UCSD-AML1 (cell line): ENCODE results near the gene FAAP20.

ENCODE experiments used
- DNase-seq: peaks from one replicate; lab custom pipeline; 2025; ENCODE audit not compliant: unreplicated experiment; lab: John Stamatoyannopoulos, UW

The FAAP20 gene

DNA sequence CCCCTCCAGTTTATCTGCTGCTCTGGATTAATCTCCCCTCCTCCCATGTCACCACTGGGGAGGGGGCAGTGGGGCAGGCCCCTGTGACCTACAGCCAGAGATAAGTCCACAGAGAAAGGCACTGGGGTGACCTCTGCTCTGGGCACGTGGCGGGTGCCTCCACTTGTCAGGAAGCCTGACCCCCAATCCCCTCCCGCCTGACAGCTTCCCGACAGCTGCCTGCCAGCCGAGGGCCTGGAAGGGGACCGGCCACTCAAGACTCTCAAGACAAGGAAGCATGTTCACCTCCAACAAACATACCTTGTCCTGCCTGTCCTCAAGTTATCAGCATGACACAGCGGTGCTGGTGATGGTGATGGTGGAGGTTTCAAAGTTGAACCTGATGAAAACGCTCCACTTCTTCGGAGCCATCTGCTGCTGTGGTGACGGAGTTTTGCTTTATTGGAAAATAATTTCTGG lies 3.2 kb upstream of the FAAP20 start:
- DNase-seq, result no peak

DNA sequence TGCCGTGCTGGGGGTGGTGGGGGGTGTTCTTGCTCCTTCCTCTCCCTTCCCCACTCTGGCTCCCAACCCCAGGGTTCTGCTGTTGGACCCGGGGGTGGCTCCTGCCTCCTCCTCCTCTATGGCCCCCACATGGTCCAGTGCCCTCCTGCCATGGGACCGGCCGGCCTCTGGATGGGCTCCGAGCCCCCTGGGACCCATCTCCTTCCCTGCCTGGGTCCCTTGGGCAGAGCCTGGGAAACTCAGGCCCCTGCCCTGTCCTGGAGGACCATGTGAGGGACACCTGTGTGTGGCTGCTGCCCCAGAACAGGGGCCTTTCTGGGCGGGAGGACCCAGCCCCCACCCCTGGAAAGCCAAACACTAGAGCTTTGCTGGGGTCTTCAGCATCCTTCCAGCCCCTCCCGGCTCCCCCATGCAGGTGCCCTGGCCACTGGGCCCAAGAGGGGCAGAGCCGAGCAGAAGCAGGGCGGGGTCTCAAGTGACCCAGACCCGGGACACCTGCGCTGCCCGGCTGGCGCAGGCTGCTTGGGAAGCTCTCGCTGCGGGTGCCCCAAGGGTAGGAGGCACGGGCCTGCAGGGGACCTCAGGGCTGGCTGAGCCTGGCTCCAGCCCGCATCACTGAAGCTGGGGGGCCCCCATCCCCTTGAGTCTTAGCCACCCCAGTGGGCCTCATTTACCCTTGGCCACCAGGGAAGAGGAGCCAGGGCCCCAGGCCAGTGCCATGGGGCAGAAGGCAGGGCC lies 2.5 kb upstream of the FAAP20 start:
- no peak for DNase-seq

DNA sequence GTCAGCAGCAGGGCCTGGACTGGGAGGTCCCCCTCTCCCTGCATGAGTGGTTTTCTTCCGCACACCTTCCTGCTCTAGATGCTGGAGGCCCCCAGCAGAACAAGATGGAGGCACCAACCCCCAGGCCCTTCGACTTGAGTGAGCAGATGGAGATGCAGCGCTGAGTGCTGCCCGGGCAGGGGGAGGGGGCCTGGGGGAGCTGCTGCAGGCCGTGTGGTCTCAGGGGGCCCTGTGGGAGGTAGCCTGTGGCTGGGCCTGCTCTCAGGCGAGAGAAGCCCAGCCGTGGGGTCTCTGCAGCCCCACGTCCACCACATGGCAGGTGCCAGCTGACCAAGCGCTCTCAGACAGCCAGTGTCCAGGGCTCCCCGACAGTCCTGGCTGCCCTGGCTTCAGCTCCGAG lies 1.2 kb upstream of the FAAP20 start:
- DNase-seq, result no peak

DNA sequence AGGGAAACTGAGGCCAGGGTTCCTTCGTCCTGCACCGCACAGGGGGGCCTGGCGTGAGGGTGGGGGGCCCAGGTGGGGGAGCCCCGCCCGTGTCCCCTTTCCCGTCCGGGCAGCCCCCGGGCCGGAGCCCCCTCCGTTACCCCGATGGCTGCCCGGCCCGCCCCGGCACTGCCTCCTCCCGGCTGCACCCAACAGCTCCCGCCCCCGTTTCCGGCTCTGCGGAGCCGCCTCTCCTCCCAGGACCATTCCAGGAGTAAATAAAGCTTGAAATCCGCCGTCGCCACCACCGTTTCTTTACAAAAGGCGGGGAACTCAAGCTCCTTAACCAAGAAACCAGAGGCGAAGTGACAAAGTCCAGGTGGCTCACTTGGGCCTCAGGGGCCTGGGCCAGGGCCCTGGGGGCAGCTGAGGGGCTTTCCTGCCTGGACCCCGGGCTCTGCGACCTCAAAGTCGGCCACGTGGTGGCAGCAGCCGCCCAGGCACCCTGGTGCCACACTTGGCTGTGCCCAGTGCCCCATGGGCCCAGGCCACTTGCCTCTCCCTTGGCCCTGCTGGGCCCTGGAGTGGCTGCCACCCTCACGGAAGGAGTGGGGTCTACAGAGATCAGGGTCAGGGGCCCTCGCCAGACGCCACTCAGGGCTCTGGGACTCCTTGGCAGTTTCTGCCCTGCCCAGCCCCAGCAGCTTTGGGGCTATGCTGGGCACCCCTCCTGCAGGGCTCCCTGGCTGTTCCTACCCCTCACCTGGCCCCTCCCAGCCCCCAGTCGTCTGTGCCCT lies 514 bp upstream of the FAAP20 start:
- peak; percentile 94 for DNase-seq

DNA sequence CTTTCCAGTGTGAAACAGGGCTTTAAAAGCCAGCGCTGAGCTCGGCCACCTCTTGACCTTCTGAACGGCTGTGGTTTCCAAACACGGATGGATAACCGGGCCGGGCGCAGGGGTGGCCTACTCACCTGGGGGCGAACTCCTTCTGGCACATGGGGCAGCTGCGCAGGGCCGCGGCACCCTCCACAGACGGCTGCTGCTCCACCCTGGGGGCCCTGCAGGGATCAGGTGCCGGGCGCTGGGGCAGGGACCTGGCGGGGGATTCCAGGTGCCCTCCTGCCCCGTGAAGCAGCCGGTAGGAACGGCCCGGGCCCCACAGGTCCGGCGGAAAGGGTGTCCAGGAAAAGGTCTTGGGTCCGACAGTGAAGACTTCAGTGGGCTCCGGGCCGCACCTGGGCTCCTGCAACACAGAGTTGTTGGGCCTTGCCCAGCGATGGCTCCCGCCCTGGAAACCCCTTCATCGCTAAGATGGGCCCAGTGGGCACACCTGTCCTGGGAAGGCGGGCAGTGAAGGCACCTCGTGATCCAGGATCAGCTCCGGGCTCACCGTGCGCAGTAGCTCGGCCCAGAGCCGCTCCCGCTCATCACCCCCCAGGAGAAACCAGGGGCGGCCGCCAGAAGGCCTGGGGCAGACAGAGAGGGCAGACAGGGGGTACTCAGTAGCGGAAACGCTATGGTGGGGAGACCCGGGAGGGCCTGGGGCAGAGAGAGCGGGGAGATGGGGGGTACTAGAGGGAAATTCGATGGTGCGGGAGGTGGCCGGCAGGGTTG lies 874 bp downstream of the FAAP20 start:
- DNase-seq, result no peak

DNA sequence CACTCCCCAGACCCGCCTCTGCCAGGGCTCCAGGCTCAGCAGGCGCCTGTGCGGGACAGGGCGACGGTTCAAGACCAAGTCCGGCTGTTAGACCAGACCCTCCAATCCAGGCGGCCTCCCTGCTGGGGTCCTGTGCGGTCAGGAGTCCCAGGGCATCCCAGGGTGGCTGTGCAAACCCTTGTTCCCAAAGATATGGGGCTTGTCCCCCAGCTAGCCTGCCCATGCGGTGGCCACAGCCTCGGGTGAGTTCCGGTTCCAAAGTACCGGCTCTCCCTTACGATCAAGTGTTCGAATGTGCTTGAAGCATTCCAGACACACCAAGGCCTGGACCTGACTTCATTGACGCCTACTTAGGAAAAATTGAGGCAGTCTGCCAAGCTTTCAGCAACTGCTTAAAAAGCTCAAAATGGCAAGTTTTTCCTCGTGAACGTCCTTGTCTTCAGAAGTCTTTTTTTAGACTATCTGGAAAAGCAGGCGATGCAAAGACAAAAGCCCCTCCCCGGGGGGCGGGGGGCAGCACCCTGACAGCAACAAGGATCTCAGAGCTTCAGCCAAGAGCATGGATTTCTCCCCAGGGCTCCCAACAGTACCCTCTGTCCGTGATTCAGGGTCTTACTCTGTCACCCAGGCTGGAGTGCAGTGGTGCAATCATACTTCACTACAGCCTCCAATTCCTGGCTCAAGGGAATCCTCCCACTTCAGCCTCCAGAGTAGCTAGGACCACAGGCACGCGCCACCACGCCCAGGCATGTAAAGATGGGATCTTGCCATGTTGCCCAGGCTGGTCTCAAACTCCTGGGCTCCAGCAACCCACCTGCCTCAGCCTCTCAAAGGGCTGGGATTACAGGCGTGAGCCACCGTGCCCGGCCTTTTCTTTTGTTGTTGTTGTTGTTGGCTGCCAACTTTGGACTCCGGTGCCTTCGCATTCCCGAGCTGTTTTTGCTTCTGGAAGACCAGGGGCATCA lies 2.3 kb downstream of the FAAP20 start:
- no peak for DNase-seq

DNA sequence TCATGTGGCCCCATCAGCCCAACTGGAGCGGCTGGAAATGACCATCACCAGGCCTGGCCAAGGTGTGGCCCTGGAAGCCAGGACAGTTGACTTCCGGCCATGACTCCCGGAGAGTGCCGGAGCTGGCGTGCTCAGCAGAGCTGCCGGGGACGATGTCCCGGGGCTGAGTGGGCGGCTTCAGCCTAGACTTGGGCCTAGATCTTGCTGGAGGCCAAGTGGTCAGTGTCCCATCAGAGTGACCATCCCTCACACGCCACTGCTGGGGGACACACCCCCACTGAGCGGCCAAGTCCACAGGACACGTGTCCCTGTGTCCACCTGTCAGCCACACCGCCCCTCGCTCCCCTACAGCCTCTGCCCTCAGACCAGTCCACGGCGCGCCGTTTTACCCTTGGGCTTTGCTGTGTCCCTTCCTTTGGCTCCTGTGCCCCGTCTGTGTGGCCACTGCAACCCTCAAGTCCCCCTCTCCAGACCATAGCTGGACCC lies 4.0 kb downstream of the FAAP20 start:
- DNase-seq, result no peak

DNA sequence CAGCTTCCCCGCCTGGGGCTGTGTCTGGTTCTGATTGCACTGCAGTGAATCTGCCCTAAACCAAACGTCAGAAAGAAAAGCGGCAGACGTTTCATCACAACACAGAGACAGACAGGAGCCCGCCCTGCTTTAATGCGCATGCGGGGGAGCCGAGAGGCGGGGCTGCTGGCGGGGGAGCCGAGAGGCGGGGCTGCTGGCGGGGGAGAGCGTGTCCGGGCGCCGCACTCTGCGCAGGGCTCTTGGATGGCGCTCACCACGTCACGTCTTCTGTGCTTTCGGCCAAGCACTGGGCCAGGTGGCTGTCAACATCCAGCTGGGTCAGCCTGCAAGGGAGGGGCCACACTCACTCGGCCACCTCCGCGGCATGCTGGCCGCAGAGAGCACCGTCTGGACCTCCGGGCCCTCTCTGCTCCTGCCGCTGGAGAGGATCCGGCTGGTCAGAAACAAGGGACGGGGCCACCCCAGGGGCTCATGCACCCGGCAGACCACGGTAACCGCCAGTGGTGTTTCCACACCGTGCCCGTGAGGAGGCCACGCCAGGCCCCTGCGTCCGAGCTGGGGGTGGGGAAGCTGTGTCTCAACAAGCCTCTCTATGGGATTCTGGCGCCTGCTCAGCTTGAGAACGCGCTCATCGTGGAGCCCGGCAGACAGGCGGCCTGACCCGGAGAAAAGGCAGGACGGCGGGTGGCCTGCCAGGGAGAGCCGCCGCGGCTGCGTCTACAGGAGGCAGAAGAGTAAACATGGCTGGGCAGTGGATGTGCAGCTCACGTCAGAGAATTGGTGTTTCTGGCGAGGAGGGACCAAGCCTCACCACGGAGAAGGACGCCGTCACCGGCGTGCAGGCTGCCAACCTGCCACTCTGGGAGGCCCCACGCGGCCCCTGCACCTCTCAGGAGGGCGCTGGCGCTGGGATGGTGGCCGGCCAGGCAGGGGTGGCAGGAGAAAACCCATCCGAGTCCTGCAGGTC lies 4.8 kb downstream of the FAAP20 start:
- DNase-seq, result no peak

DNA sequence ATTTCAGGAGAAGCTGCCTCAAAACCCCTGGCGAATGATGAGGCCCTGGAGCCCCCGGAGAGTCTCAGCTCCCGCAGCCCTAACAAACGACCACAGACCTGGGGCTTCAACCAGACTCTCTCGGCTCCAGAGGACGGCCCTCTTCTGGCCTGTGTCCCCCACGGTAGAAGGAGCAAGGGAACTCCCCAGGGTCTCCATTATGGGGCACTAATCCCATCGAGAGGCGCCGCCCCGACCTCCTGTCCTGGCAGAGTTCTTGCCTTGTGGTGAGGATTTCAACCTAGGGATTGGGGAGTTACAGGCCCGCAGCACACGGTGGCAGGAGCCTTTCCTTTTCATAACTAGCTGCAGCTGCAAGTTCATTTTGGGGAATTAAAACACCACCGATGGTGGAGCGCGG lies 6.2 kb downstream of the FAAP20 start:
- DNase-seq, result no peak

DNA sequence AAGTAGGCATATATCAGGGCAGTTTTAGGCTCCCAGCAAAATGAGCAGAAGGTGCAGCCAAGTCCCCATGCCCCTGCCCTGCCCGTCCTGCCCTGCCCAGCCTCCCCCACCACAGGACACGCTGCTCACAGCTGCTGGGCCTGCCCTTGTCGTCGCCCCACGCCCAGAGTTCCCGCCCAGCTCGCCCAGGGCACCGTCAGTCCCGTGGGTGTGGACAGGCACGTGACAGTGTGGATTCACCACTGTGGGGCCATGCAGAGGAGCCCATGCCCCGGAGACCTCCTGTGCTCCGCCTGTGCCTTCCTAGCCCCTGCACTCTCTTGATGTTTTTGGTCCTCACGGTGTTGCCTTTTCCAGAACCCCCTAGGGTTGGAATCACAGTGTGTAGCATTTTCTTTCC lies 7.0 kb downstream of the FAAP20 start:
- DNase-seq, result no peak

DNA sequence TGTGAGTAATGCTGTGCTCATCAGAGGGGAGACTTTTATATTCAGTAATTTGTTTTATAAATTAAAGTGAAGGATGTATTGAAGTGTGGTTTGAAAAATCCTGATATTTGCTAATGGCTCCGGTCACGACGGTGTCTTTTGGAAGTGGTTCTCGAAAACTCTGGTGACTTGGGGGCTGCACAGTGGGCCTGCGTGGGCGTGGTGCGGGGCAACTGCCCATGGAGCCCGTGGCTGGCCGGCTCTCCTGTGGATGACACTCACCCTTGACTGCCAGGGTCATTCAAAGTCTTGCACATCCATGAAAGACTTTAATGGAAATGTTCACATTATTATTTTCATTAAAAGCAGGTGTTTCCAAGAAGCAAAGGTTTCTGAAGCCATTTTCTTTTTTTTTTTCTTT lies 7.7 kb downstream of the FAAP20 start:
- no peak for DNase-seq

DNA sequence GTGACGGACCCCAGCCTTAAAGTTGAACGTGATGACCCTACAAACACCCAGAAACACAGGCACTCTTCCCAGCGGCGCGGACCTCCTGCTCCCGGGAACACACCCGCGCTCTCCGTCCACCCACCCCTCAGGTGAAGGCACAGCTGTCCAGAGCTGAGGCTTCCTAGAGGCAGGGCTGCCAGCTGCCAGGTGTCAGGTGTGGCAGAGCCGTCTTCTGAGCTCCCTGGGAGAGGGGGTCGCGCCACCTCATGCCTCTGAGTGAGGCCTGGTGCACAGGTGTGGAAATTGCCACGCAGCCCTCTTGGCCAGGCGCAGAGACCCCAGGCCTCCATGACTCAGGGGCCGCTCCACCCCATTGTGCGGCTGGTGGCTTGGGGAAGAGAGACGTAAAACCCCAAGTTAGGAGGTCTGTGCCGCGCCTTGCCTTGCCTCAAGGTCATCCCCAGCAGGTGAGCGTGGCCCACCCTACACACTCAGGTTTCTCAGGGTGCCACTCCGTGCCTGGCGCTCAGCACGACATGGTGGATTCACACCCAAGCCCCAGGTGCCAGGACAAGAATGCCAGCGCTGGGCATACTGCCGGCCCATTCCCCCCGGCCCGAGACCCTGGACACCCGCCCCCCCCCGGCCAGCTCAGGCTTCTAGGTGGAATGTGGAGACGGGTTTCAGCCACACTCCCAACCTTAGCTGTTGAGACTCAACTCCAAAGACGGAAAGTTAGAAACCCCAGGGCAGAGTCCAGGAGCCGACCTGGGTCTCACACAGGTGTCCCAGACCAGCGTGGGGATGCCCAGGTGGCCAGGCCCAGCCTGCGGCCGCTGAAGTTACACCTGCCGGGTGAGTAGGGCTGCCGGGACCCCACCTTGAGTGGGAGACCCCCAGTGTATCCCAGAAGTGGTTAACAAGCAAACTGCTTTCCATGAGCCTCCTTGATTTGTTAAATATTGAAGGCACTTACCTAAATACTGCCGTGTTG lies 8.4 kb downstream of the FAAP20 start:
- DNase-seq, result no peak

DNA sequence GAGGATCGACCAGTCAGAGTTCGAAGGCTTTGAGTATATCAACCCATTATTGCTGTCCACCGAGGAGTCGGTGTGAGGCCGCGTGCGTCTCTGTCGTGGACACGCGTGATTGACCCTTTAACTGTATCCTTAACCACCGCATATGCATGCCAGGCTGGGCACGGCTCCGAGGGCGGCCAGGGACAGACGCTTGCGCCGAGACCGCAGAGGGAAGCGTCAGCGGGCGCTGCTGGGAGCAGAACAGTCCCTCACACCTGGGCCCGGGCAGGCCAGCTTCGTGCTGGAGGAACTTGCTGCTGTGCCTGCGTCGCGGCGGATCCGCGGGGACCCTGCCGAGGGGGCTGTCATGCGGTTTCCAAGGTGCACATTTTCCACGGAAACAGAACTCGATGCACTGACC lies 9.6 kb downstream of the FAAP20 start:
- no peak for DNase-seq

DNA sequence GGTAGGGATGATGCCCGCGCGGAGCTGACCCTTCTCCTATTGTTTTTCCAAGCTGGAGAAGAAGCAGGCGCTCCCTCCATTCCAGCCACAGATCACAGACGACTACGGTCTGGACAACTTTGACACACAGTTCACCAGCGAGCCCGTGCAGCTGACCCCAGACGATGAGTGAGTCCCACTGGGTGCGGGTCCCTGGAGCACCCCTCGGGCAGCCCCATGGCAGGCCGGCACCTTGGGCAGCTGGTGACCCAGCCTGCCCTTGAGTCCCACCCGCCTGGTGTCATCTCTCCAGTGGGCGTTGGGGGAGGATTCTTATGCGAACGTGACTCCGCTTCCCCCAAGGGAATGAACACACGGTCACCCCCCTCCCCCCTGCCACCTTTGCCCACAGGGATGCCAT lies 10.0 kb downstream of the FAAP20 start:
- DNase-seq, result no peak

DNA sequence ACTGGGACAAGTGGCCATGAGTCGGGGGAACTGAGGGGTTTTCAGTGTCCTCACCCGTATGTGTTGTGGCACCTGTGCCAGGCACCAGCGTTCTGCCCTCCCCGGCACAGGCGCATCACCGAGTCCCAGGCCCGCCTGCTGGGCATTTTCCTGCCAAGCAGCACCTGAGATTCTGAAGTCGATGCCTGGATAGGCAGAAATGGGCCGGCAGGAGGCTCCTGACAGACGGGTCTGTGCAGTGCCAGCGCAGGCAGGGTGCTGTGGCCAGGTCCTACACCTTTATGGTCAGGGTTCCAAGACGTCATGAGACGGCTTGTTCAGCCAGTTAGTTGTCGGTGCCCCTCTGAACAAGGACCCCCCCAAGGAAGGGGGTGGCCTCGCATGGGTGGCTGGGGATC lies 10.6 kb downstream of the FAAP20 start:
- no peak for DNase-seq

DNA sequence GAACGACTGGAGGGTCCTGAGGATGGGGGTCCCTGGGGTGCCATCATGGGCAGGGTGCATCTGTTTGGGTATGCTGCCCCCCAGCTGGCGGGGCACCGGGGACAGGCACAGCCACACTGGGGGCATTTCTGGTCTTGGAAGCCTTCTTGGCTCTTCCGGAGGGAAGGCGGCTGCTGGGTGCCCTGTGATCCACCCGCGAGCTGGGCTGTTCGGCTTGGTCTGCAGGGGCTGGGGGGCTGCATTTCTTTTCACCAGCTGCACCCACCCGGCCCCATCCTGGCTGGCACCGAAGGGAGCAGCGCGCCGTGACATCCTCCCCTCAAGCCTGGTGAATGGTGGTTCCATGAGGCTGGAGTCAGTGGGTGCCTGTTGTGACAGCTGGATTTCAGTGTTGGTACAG lies 12.2 kb downstream of the FAAP20 start:
- no peak for DNase-seq

DNA sequence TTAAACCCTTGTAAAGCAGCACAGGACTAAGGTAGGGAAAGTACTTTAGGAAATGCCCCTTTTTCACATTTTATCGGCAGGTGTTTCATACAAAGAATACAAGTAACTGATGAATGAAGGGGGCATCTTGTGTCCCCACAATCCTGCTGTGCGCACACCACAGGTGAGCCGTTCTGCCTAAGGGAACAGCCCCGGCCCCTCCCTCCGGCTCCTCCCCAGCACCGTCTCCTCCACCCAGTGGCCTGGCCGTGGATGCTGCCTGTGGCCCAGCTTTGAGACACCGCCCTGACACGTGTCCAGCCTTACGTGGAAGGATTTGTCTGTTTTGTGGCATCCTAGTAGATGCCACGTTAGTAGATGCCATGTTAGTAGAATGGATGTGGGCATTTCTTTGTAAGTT lies 12.8 kb downstream of the FAAP20 start:
- no peak for DNase-seq

DNA sequence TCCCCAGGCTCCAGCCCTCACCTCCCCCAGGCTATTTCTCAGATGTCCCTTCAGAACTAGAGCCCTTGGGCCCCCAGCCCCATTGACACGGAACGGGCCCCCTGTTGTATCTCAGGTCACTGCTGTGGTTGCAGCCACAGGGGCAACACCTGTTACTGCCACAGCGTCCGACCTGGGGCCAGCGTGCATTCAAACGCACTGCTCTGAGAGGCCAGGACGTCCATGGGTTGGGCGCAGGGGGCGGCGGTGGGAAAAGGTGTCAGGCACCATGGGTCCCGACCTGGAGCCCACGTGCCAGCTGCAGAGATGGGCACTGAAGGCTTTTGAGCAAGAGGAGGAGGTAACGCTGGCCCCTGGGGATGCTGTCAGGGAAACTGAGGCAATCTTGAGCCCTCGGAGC lies 13.3 kb downstream of the FAAP20 start:
- DNase-seq, result no peak
